H1 (cell line): Measurements from ENCODE around the gene GADD45A. TPM values are rescaled to one million over a fixed set of nuclear protein-coding genes. Genes with fewer than 3 reads are reported as not detected.

ENCODE experiments used
- CTCF ChIA-PET: fragments of 300-600 bp; sonication (Branson Sonifier 250); formaldehyde crosslinking; loops from one replicate; lab custom pipeline; 2021; ENCODE audit not compliant: partially characterized antibody; lab: Charles Lee
- POLR2A ChIA-PET: fragments of 300-600 bp; sonication (Branson Sonifier 250); formaldehyde crosslinking; loops from one replicate; lab custom pipeline; 2021; ENCODE audit warnings: inconsistent platforms; ENCODE audit not compliant: partially characterized antibody; lab: Charles Lee
- DNase-seq, 2 experiments: peaks; one replicate each; pipeline versions ENCODE4 v3.0.0 to v3.0.0-alpha.2; 2010 to 2022; ENCODE audit warnings: low spot score in 2 of 2, low read depth in 1 of 2, mixed read lengths in 1 of 2
- FAIRE-seq: peaks from 2 replicates; lab custom pipeline; 2011; peaks lifted over from hg19 to GRCh38; lab: Jason Lieb, UNC
- H2AFZ ChIP-seq: 2 replicates; pipeline ENCODE4 v1.8.1; 2012; ENCODE audit warnings: low read length, inconsistent platforms
- H2AK5ac ChIP-seq: 2 replicates; pipeline ENCODE4 v1.6.1; 2013; ENCODE audit warnings: low read depth, low read length
- H2BK120ac ChIP-seq: replicated peaks from 2 replicates; pipeline ENCODE3; 2013; ENCODE audit warnings: low read depth, low read length, inconsistent platforms
- H2BK12ac ChIP-seq: 2 replicates; pipeline ENCODE4 v1.6.1; 2013; ENCODE audit warnings: low read depth, low read length
- H2BK15ac ChIP-seq: 2 replicates; pipeline ENCODE4 v1.6.1; 2013; ENCODE audit warnings: low read length
- H2BK20ac ChIP-seq: 2 replicates; pipeline ENCODE4 v1.6.1; 2013; ENCODE audit warnings: low read length
- H2BK5ac ChIP-seq: 2 replicates; pipeline ENCODE4 v1.6.1; 2013; ENCODE audit warnings: low read depth, low read length
- H3K14ac ChIP-seq: 2 replicates; pipeline ENCODE4 v1.6.1; 2013; ENCODE audit warnings: inconsistent platforms; ENCODE audit not compliant: insufficient read length
- H3K18ac ChIP-seq: 2 replicates; pipeline ENCODE4 v1.6.1; 2013; ENCODE audit warnings: low read length; ENCODE audit errors: extremely low read depth
- H3K23ac ChIP-seq: 2 replicates; pipeline ENCODE4 v1.6.1; 2013; ENCODE audit warnings: inconsistent platforms; ENCODE audit not compliant: insufficient read length
- H3K23me2 ChIP-seq: 2 replicates; pipeline ENCODE4 v1.6.1; 2013; ENCODE audit warnings: low read depth, low read length
- H3K27ac ChIP-seq: 2 replicates; pipeline ENCODE4 v1.6.1; 2011; ENCODE audit warnings: low read depth, low read length, inconsistent platforms
- H3K27me3 ChIP-seq, 4 experiments: replicated peaks in 1 of 4; 1 replicate in 1 of 4; 2 replicates in 3 of 4; pipeline versions ENCODE4 v1.6.1 to v1.8.1; 2011 to 2013; ENCODE audit warnings: low read length in 3 of 4, mild to moderate bottlenecking in 3 of 4, inconsistent platforms in 2 of 4, mixed read lengths in 2 of 4, moderate library complexity in 1 of 4; ENCODE audit not compliant: control insufficient read depth in 3 of 4, insufficient read depth in 3 of 4; ENCODE audit errors: extremely low read depth in 1 of 4
- H3K36me3 ChIP-seq, 4 experiments: 2 replicates each; pipeline versions ENCODE4 v1.6.1 to v1.8.1; 2011 to 2013; ENCODE audit warnings: mild to moderate bottlenecking in 4 of 4, low read length in 3 of 4, moderate library complexity in 2 of 4, control low read depth in 1 of 4, inconsistent platforms in 1 of 4; ENCODE audit not compliant: insufficient read depth in 4 of 4, control insufficient read depth in 2 of 4
- H3K4ac ChIP-seq: replicated peaks from 2 replicates; pipeline ENCODE3; 2013; ENCODE audit warnings: low read length, low read depth, mixed read lengths, inconsistent platforms; ENCODE audit not compliant: insufficient read length
- H3K4me1 ChIP-seq, 4 experiments: replicated peaks in 1 of 4; 1 replicate in 1 of 4; 2 replicates in 3 of 4; pipeline versions ENCODE4 v1.6.1 to v1.8.1; 2011 to 2013; ENCODE audit warnings: low read length in 3 of 4, inconsistent platforms in 2 of 4, mixed read lengths in 1 of 4; ENCODE audit not compliant: insufficient read depth in 4 of 4, control insufficient read depth in 3 of 4
- H3K4me2 ChIP-seq, 2 experiments: 2 replicates each; pipeline versions ENCODE4 v1.6.1 to v1.8.1; 2011 to 2013; ENCODE audit warnings: low read depth in 2 of 2, low read length in 2 of 2, control low read depth in 1 of 2, inconsistent platforms in 1 of 2, mild to moderate bottlenecking in 1 of 2; ENCODE audit not compliant: insufficient read depth in 1 of 2
- H3K4me3 ChIP-seq, 4 experiments: fragments of 200-600, 300-600 bp in 1 of 4; sonication (generic), shearing (Covaris generic), sonication (Bioruptor Twin) in 1 of 4; 2 replicates each; pipeline versions ENCODE4 v1.5.1 to v1.8.1; 2011 to 2016; ENCODE audit warnings: low read length in 4 of 4, low read depth in 3 of 4, control low read depth in 2 of 4, inconsistent platforms in 2 of 4, mild to moderate bottlenecking in 2 of 4, mixed read lengths in 1 of 4, moderate library complexity in 1 of 4; ENCODE audit not compliant: insufficient read depth in 2 of 4; ENCODE audit errors: extremely low read depth in 1 of 4
- H3K56ac ChIP-seq: replicated peaks from 2 replicates; pipeline ENCODE3; 2013; ENCODE audit warnings: low read depth, mild to moderate bottlenecking, mixed read lengths, low read length, inconsistent platforms; ENCODE audit not compliant: insufficient read length
- H3K79me1 ChIP-seq: 2 replicates; pipeline ENCODE4 v1.6.1; 2013; ENCODE audit warnings: low read depth, low read length, control low read depth
- H3K79me2 ChIP-seq, 2 experiments: 2 replicates each; pipeline versions ENCODE4 v1.6.1 to v1.8.1; 2012 to 2013; ENCODE audit warnings: low read length in 2 of 2, mild to moderate bottlenecking in 2 of 2, inconsistent platforms in 1 of 2; ENCODE audit not compliant: insufficient read depth in 2 of 2, control insufficient read depth in 1 of 2
- H3K9ac ChIP-seq, 4 experiments: replicated peaks in 1 of 4; 1 replicate in 1 of 4; 2 replicates in 3 of 4; pipeline versions ENCODE4 v1.6.1 to v1.8.1; 2011 to 2013; ENCODE audit warnings: low read depth in 3 of 4, low read length in 3 of 4, control low read depth in 2 of 4, mild to moderate bottlenecking in 2 of 4, moderate library complexity in 2 of 4, inconsistent platforms in 1 of 4; ENCODE audit errors: extremely low read depth in 1 of 4
- H3K9me3 ChIP-seq, 2 experiments: 2 replicates each; pipeline versions ENCODE4 v1.6.1 to v1.8.1; 2012 to 2013; ENCODE audit warnings: mild to moderate bottlenecking in 2 of 2, moderate library complexity in 2 of 2, control low read depth in 1 of 2, inconsistent platforms in 1 of 2, low read depth in 1 of 2, low read length in 1 of 2, mixed read lengths in 1 of 2; ENCODE audit not compliant: insufficient read depth in 2 of 2
- H4K20me1 ChIP-seq, 2 experiments: replicated peaks in 1 of 2; 2 replicates each; pipeline versions ENCODE3 to v1.8.1; 2011 to 2013; ENCODE audit warnings: inconsistent platforms in 2 of 2, low read length in 2 of 2, mild to moderate bottlenecking in 1 of 2; ENCODE audit not compliant: insufficient read depth in 2 of 2, control insufficient read depth in 1 of 2
- H4K5ac ChIP-seq: 2 replicates; pipeline ENCODE4 v1.6.1; 2013; ENCODE audit warnings: low read length, low read depth, mixed read lengths, inconsistent platforms; ENCODE audit not compliant: insufficient read length
- H4K8ac ChIP-seq: 2 replicates; pipeline ENCODE4 v1.8.0; 2013; ENCODE audit warnings: mild to moderate bottlenecking, moderate library complexity, low read length, inconsistent platforms; ENCODE audit not compliant: insufficient read depth; ENCODE audit errors: extremely low read depth
- H4K91ac ChIP-seq: replicated peaks from 2 replicates; pipeline ENCODE3; 2013; ENCODE audit warnings: low read length, mixed read lengths, inconsistent platforms; ENCODE audit not compliant: insufficient read length
- E2F6 ChIP-seq: IDR thresholded peaks from 2 replicates; pipeline ENCODE4 v1.6.1; 2012; ENCODE audit warnings: inconsistent platforms
- MAFK ChIP-seq: IDR thresholded peaks from 2 replicates; pipeline ENCODE4 v1.6.1; 2012; ENCODE audit warnings: low read depth, mild to moderate bottlenecking, improper control_type of control experiment, low read length
- MAX ChIP-seq: IDR thresholded peaks from 2 replicates; pipeline ENCODE4 v1.6.1; 2012; ENCODE audit warnings: inconsistent platforms
- POLR2AphosphoS5 ChIP-seq: IDR thresholded peaks from 2 replicates; pipeline ENCODE4 v1.6.1; 2011; ENCODE audit warnings: low read depth, low read length
- SP2 ChIP-seq: IDR thresholded peaks from 2 replicates; pipeline ENCODE4 v1.6.1; 2012; ENCODE audit warnings: mild to moderate bottlenecking, low read length, inconsistent platforms
- TAF1 ChIP-seq: IDR thresholded peaks from 2 replicates; pipeline ENCODE4 v1.6.1; 2011; ENCODE audit warnings: mild to moderate bottlenecking, low read depth, low read length
- TAF7 ChIP-seq: optimal IDR thresholded peaks from 2 replicates; pipeline ENCODE3; 2011; ENCODE audit warnings: low read depth, mild to moderate bottlenecking, inconsistent platforms, low read length, moderate library complexity, borderline replicate concordance
- TBP ChIP-seq: IDR thresholded peaks from 2 replicates; pipeline ENCODE4 v1.6.1; 2011; ENCODE audit warnings: low read depth, low read length, improper control_type of control experiment
- TCF12 ChIP-seq: IDR thresholded peaks from 2 replicates; pipeline ENCODE4 v1.6.1; 2011; ENCODE audit warnings: low read depth, mild to moderate bottlenecking, low read length
- whole genome bisulfite sequencing, 2 experiments: shearing (Covaris generic) in 1 of 2; methylation state at CpG; one replicate each; pipeline versions ENCODE4 v1.1.6 to v1.1.7; 2013 to 2015; ENCODE audit warnings: low lambda C conversion rate in 2 of 2, mixed read lengths in 2 of 2, inconsistent platforms in 1 of 2, low coverage in 1 of 2, missing lambda C conversion rate in 1 of 2; ENCODE audit not compliant: insufficient replicate concordance in 2 of 2, insufficient coverage in 1 of 2, insufficient read length in 1 of 2; ENCODE audit errors: extremely low coverage in 1 of 2, missing lambda C conversion rate in 1 of 2; 5-methylcytosine and 5-hydroxymethylcytosine counted together
- long read RNA-seq, 2 experiments: library from RNA in 1 of 2; library from capped mRNA in 1 of 2; stranded (forward); transcript quantifications; one replicate each; pipeline ENCODE4 v2.0.0, GENCODE V29; 2021; ENCODE audit warnings: inconsistent platforms in 1 of 2
- polyA minus RNA-seq, 3 experiments: library from RNA; depleted of rRNA, polyadenylated mRNA; stranded (reverse); fragments of >200 nt; gene quantifications; 1 replicate in 2 of 3; 2 replicates in 1 of 3; pipeline ENCODE4 v1.2.3, GENCODE V29; 2011
- polyA plus RNA-seq, 7 experiments: library from polyadenylated mRNA; depleted of rRNA in 3 of 7; stranded (reverse) in 5 of 7; unstranded in 2 of 7; fragments of >200 nt in 5 of 7; fragments of 200-250 nt in 2 of 7; gene quantifications; 1 replicate in 5 of 7; 2 replicates in 1 of 7; 4 replicates in 1 of 7; pipeline versions ENCODE4 v1.2.1 to v1.2.3, GENCODE V29; 2011 to 2013; ENCODE audit warnings: missing spikeins in 2 of 7, mixed read lengths in 2 of 7
- total RNA-seq: library from RNA; stranded (reverse); fragmentation: NEBNext Ultra II Directional; extraction: Animal tissue kit (Norgen Biotek cat#: 25700); gene quantifications from 2 replicates; pipeline ENCODE4 v1.2.1, GENCODE V29; 2021

GADD45A gene
- total RNA-seq (15.5 and 15.6 TPM in 2 replicates), polyA plus RNA-seq (2011; rRNA removed) (7.6 and 13.6 TPM in 2 replicates), polyA minus RNA-seq (2011; rRNA and poly(A)+ RNA removed) (1.1 and 2.4 TPM in 2 replicates)
- polyA plus RNA-seq (2011; cell fraction: cytosol; rRNA removed): 14.2 TPM
- 19.6 TPM for polyA plus RNA-seq (2011; cell fraction: nucleus; rRNA removed)
- polyA plus RNA-seq (2012, experiment 1 of 2): 13.3 to 20.9 TPM (median 16.5 TPM) in 4 replicates
- polyA plus RNA-seq (2012, experiment 2 of 2): 7.9 TPM
- polyA plus RNA-seq (2013, experiment 1 of 2): 12.3 TPM
- 13.6 TPM for polyA plus RNA-seq (2013, experiment 2 of 2)
- polyA minus RNA-seq (2011; cell fraction: cytosol; rRNA and poly(A)+ RNA removed): 7.8 TPM
- polyA minus RNA-seq (2011; cell fraction: nucleus; rRNA and poly(A)+ RNA removed): 30.7 TPM
- long read RNA-seq, experiment 1, partial matches to known transcripts: 5 of 9 reads
- long read RNA-seq, experiment 1, other reads (novel, unspliced or antisense): 0 of 9 reads
- long read RNA-seq, experiment 2, partial matches to known transcripts: 1 of 1 reads
- long read RNA-seq, experiment 2, other reads (novel, unspliced or antisense): 0 of 1 reads

- peak within 1 kb of the TSS; percentile 67 for H4K5ac ChIP-seq
- WGBS, 2 experiments: 2% methylated on average over 32 of the region's 39 CpGs; no CpG with 5 or more reads in 1 of the 2 experiments
- peak within 1 kb of the TSS; percentile 70 for H4K91ac ChIP-seq
- H3K27me3 ChIP-seq: no peaks in the 10 kb centered on the region
- peak within 1 kb of the TSS; percentile 65 to 79 (median 73) for H3K9ac ChIP-seq
- POLR2A ChIA-PET: interaction anchor here (0.5 to 4.7 kb wide), 29 partner anchors 10 to 755 kb away, joined by 3 to 34 read pairs (median 4); partner anchors contain the start of gene SERBP1
- FAIRE-seq (no peak), DNase-seq (peak; percentile 96 to 97)
- peak within 1 kb of the TSS; percentile 89 for H3K18ac ChIP-seq
- no peaks in the 10 kb centered on the region for H3K9me3 ChIP-seq
- peak within 1 kb of the TSS; percentile 55 for H2BK12ac ChIP-seq
- no peak within 1 kb of the TSS; the same call in 1 of the 2 replicates for H2BK15ac ChIP-seq
- peak within 1 kb of the TSS; percentile 92 for H4K8ac ChIP-seq
- peaks cover 0 to 22% (median 6%) of the 10 kb centered on the region in 4 experiments; a peak in 4 of 8 replicates for H3K36me3 ChIP-seq
- H3K4me1 ChIP-seq: peaks cover 0 to 9% (median 5%) of the 10 kb centered on the region in 4 experiments; a peak in 5 of 7 replicates
- H3K23me2 ChIP-seq: peaks cover 6% of the 10 kb centered on the region; the same call in 1 of the 2 replicates
- no peak within 1 kb of the TSS for H3K23ac ChIP-seq
- peak within 1 kb of the TSS; percentile 85 for H2AFZ ChIP-seq
- H3K79me2 ChIP-seq: peaks cover 0 to 10% of the 10 kb centered on the region in 2 experiments; a peak in 2 of 4 replicates
- H3K4me3 ChIP-seq: peak within 1 kb of the TSS; percentile 84 to 98 (median 90)
- no peak within 1 kb of the TSS for H2BK120ac ChIP-seq
- CTCF ChIA-PET: interaction anchor here (0.7 to 3.5 kb wide), 17 partner anchors 9 to 153 kb away, joined by 3 to 14 read pairs (median 4); no protein-coding TSS in a partner anchor
- H3K56ac ChIP-seq: peak within 1 kb of the TSS; percentile 77
- no peak within 1 kb of the TSS for H3K14ac ChIP-seq
- H3K27ac ChIP-seq: no peak within 1 kb of the TSS; the same call in 1 of the 2 replicates
- peak within 1 kb of the TSS; percentile 16 for H2BK5ac ChIP-seq
- H3K79me1 ChIP-seq: no peaks in the 10 kb centered on the region
- peak within 1 kb of the TSS; percentile 85 for H3K4ac ChIP-seq
- H2AK5ac ChIP-seq: no peak within 1 kb of the TSS
- H4K20me1 ChIP-seq: peaks cover 0 to 2% of the 10 kb centered on the region in 2 experiments
- H3K4me2 ChIP-seq: peak within 1 kb of the TSS; percentile 81 to 83
- H2BK20ac ChIP-seq: no peak within 1 kb of the TSS
- TF ChIP-seq TCF12: 0 out of 2 replicates have a peak, but pooled peaks have one; percentile 24
- TF ChIP-seq MAX: peak; percentile 76
- TF ChIP-seq TBP: peak; percentile 97
- TF ChIP-seq POLR2AphosphoS5: peak; percentile 95
- no peak for TF ChIP-seq MAFK
- peak; percentile 46 for TF ChIP-seq E2F6
- peak; percentile 97 for TF ChIP-seq TAF7
- peak; percentile 100 for TF ChIP-seq TAF1
- TF ChIP-seq SP2: no peak
Observed at GRCh38 chr1:67685067-67685557, at the start of gene GADD45A. GADD45A (plus strand) TSS chr1:67685201; CDS start chr1:67685495, 294 bp downstream.
